ENCODE data around the gene NNT.
"Not testable (repeated sequence)": the region's sequence is repeated elsewhere in the genome, so short reads cannot be mapped to it uniquely, and the experiment has no call there.

NNT gene

GRCh38 chr5:43583724-43584123, 19.3 kb upstream of the NNT start:
- no peak for DNase-seq (ENCODE audit: low read depth)

- DNase-seq (ENCODE audit: low read depth): no peak
These were observed 18.7 kb upstream of the NNT start for GRCh38 chr5:43584166-43584699.

GRCh38 chr5:43588842-43589241, 14.1 kb upstream of the NNT start:
- no peak for DNase-seq (ENCODE audit: low read depth)

- DNase-seq (ENCODE audit: low read depth): no peak
These were observed 13.7 kb upstream of the NNT start for GRCh38 chr5:43589310-43589709.

- DNase-seq (ENCODE audit: low read depth): no peak
These were observed 12.3 kb upstream of the NNT start for GRCh38 chr5:43590700-43591099.

GRCh38 chr5:43592363-43592762, 10.6 kb upstream of the NNT start:
- DNase-seq (ENCODE audit: low read depth): no peak

GRCh38 chr5:43598927-43599326, 4.1 kb upstream of the NNT start:
- DNase-seq (ENCODE audit: low read depth): not testable (repeated sequence)

GRCh38 chr5:43601454-43602260, 1.3 kb upstream of the NNT start:
- no peak for DNase-seq (ENCODE audit: low read depth)

- peak; percentile 40 for DNase-seq (ENCODE audit: low read depth)
These were observed 601 bp downstream of the NNT start for GRCh38 chr5:43603344-43604217.

- no peak for DNase-seq (ENCODE audit: low read depth)
These were observed 1.7 kb downstream of the NNT start for GRCh38 chr5:43604699-43605098.

- no peak for DNase-seq (ENCODE audit: low read depth)
These were observed 3.4 kb downstream of the NNT start for GRCh38 chr5:43606351-43606750.

- no peak for DNase-seq (ENCODE audit: low read depth)
These were observed 5.4 kb downstream of the NNT start for GRCh38 chr5:43608406-43608805.

GRCh38 chr5:43609752-43610151, 6.8 kb downstream of the NNT start:
- DNase-seq (ENCODE audit: low read depth): no peak

GRCh38 chr5:43613370-43613769, 10.4 kb downstream of the NNT start:
- DNase-seq (ENCODE audit: low read depth): no peak

- no peak for DNase-seq (ENCODE audit: low read depth)
These were observed 12.6 kb downstream of the NNT start for GRCh38 chr5:43615445-43616184.

GRCh38 chr5:43616535-43616934, 13.6 kb downstream of the NNT start:
- DNase-seq (ENCODE audit: low read depth): no peak

- no peak for DNase-seq (ENCODE audit: low read depth)
These were observed 16.4 kb downstream of the NNT start for GRCh38 chr5:43619380-43619779.

GRCh38 chr5:43619911-43620310, 16.9 kb downstream of the NNT start:
- DNase-seq (ENCODE audit: low read depth): no peak

- DNase-seq (ENCODE audit: low read depth): no peak
These were observed 18.0 kb downstream of the NNT start for GRCh38 chr5:43620944-43621505.

- DNase-seq (ENCODE audit: low read depth): no peak
These were observed 19.1 kb downstream of the NNT start for GRCh38 chr5:43622074-43622473.

- no peak for DNase-seq (ENCODE audit: low read depth)
These were observed 20.2 kb downstream of the NNT start for GRCh38 chr5:43623048-43623680.
